ENCODE results near the gene CGB8. TPM values are rescaled to one million over a fixed set of nuclear protein-coding genes. Genes with fewer than 3 reads are reported as not detected.
"Not testable (repeated sequence)": the region's sequence is repeated elsewhere in the genome, so short reads cannot be mapped to it uniquely, and the experiment has no call there.

Gene CGB8
- not detected for polyA plus RNA-seq

GRCh38 chr19:49049011-49049410 lies at the start of gene CGB8:
CGB8 (minus strand) TSS chr19:49049111; CDS start chr19:49048739, 372 bp downstream.
- WGBS, 3 donors, result 54 to 74% (median 73%) methylated on average over 7 to 12 of the region's 12 CpGs
- H3K27ac ChIP-seq (ENCODE audit: low read depth, low read length), result not testable (repeated sequence)

GRCh38 chr19:49097453-49098288 lies 48.8 kb upstream of the CGB8 start:
- H3K27ac ChIP-seq (ENCODE audit: low read depth, low read length), result no peak overlapping the region

GRCh38 chr19:49094505-49095482 lies 45.9 kb upstream of the CGB8 start:
- no peak overlapping the region for H3K27ac ChIP-seq (ENCODE audit: low read depth, low read length)
- WGBS, 3 donors, result 72 to 76% (median 76%) methylated on average over 23 of the region's 23 CpGs

More at GRCh38 chr19:49097453-49098288, 48.8 kb upstream of the CGB8 start:
- 35 to 65% (median 55%) methylated on average over 8 of the region's 8 CpGs for WGBS, 3 donors

DNA sequence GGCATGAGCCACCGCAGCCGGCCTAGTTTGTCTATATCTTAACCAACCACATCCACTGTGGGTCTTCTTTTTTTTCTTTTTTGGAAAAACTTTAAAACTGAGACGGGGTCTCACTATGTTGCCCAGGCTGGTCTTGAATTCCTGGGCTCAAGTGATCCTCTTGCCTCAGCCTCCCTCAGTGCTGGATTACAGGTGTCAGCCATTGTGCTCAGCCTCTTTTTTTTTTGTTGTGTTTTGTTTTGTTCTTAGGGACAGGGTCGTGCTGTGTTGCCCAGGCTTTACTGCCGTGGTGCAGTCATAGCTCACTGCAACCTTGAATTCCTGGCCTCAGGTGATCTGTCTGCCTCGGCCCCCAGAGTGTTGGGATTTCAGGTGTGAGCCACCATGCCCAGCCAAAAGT lies 43.8 kb upstream of the CGB8 start:
- 92 to 97% (median 93%) methylated on average over 6 of the region's 6 CpGs for WGBS, 3 donors
- H3K27ac ChIP-seq (ENCODE audit: low read depth, low read length), result no peak overlapping the region

GRCh38 chr19:49091391-49092038 lies 42.6 kb upstream of the CGB8 start:
- 90 to 94% (median 90%) methylated on average over 17 of the region's 17 CpGs for WGBS, 3 donors
- H3K27ac ChIP-seq (ENCODE audit: low read depth, low read length), result no peak overlapping the region

- no peak overlapping the region for H3K27ac ChIP-seq (ENCODE audit: low read depth, low read length)
- 34 to 55% (median 41%) methylated on average over 11 of the region's 11 CpGs for WGBS, 3 donors
These were observed 37.4 kb upstream of the CGB8 start for GRCh38 chr19:49086296-49086695.

GRCh38 chr19:49085868-49086232 lies 36.9 kb upstream of the CGB8 start:
- WGBS, 3 donors, result 0 to 2% (median 1%) methylated on average over 14 of the region's 14 CpGs
- no peak overlapping the region for H3K27ac ChIP-seq (ENCODE audit: low read depth, low read length)

GRCh38 chr19:49085020-49085867 lies 36.3 kb upstream of the CGB8 start, which contains the start of gene SNRNP70:
SNRNP70 (plus strand) TSS chr19:49085451; CDS start chr19:49086415, 964 bp downstream.
- peak within 1 kb of the TSS; percentile 40 for H3K27ac ChIP-seq (ENCODE audit: low read depth, low read length)
- 0 to 1% (median 0%) methylated on average over 83 to 89 of the region's 89 CpGs for WGBS, 3 donors

DNA sequence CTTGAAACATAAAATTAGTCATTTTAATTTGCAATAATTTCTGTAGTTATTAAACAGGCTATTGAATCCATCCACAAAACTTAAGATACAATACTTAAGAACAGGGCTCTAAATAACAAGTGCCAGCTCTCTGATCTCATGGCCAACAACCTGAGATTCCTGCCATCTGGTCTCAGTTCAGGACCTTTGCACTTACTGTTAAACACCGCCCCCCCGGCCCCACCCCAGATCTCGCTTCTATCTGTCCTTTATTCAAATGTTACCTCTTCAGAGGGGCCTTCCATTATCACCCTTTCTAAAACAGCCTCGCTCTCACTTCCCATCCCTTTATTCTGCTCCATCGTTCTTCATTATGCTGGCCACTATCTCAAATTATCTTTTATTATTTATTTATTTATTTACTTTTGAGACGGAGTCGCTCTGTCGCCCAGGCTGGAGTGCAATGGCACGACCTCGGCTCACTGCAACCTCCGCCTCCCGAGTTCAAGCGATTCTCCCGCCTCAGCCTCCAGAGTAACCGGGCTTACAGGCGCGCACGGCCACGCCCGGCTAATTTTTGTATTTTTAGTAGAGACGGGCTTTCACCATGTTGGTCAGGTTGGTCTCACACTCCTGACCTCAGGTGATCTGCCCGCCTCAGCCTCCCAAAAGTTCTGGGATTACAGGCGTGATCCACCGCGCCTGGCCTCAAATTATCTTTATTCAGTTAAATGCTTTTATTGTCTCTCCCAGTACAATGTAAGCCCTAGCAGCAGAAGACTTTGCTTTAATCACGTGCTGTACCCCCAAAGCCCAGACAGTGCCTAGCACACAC lies 35.5 kb upstream of the CGB8 start:
- 45 to 73% (median 65%) methylated on average over 26 of the region's 26 CpGs for WGBS, 3 donors
- peak overlapping the region; percentile 40 for H3K27ac ChIP-seq (ENCODE audit: low read depth, low read length)

- WGBS, 3 donors, result 85 to 92% (median 86%) methylated on average over 1 of the region's 1 CpG
- H3K27ac ChIP-seq (ENCODE audit: low read depth, low read length), result no peak overlapping the region
These were observed 32.4 kb upstream of the CGB8 start for GRCh38 chr19:49081273-49081672.

GRCh38 chr19:49080392-49080791 lies 31.5 kb upstream of the CGB8 start:
- H3K27ac ChIP-seq (ENCODE audit: low read depth, low read length), result no peak overlapping the region

GRCh38 chr19:49074869-49075268 lies 26.0 kb upstream of the CGB8 start:
- 14 to 18% (median 16%) methylated on average over 7 to 8 of the region's 9 CpGs for WGBS, 3 donors
- not testable (repeated sequence) for H3K27ac ChIP-seq (ENCODE audit: low read depth, low read length)

More at GRCh38 chr19:49080392-49080791, 31.5 kb upstream of the CGB8 start:
- 76 to 94% (median 85%) methylated on average over 4 of the region's 4 CpGs for WGBS, 3 donors

DNA sequence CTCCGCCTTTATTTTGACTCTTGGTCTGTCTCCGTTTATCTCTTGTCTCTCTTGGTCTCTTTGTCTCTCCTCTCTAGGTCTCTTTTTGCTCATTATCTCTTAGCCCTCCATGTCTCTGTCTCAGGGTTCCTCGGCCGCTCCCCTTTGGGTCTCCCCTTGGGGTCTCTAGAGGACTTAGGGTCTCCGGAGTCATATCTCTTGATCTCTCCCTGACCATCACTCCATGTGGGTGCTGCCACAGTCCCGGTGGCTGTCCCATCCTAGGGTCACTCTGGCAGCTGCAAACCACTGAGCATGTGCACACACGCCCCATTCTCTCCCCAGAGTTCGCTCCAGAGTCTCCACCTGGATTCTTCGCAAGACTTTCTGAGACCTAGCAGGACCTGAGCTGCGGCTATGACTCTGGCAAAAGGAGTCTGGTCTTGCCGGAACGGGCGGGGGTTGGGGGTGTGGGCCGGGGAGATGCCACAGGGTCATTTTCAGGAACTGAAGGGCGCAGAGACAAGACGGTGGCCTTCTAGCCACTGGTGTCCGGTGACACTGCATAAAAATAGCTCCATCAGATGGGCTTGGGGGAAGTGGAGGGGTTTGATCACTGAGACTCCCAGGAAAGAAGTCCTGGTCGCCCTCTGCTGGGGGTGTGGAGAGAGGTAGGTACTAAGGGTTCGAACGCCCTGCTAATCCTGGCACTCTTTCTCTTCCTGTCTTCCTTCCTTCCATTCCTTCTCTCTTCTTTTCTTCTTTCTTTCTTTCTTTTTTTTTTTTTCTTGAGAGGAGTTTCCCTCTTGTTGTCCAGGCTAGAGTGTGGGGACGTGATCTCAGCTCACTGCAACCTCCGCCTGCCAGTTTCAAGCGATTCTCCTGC lies 24.8 kb upstream of the CGB8 start:
- 60 to 65% (median 61%) methylated on average over 23 of the region's 23 CpGs for WGBS, 3 donors

DNA sequence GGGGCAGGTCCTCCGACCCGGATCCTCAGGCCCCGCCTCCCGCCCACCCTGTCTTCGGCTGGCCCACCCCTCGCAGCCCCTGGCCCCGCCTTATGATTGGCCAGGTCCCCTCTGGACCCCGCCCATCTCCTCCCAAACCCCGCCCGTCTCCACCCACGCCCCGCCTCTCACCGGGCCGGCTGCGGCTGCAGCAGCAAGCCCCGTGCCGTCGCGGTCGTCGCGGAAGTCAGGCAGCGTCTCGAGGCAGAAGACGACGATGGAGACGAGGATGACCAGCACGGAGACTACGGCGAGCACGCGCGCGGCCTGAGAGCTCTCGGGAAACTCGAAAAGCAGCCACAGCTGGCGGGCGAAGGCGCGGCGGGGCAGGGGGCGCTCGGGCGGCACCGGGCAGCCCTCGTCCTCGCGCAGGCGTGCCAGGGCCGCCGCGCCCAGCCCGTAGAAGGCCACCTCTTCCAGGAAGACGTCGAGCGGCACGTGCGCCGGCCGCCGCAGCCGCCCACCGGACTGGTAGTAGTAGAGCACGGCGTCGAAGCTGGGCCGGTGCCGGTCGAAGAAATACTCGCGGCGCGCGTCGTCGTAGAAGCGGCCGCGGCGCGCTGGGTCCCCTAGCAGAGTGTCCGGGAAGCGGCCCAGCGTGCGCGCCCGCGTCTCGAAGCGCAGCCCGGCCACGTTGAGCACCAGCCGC lies 23.1 kb upstream of the CGB8 start:
- H3K27ac ChIP-seq (ENCODE audit: low read depth, low read length), result no peak overlapping the region
- WGBS, 3 donors, result 3 to 8% (median 5%) methylated on average over 67 to 93 of the region's 93 CpGs

More for the DNA sequence above, 24.8 kb upstream of the CGB8 start:
- no peak overlapping the region for H3K27ac ChIP-seq (ENCODE audit: low read depth, low read length)

GRCh38 chr19:49070416-49070815 lies 21.5 kb upstream of the CGB8 start:
- WGBS, 3 donors, result 92 to 99% (median 95%) methylated on average over 21 of the region's 21 CpGs
- no peak overlapping the region for H3K27ac ChIP-seq (ENCODE audit: low read depth, low read length)

All from adipose tissue (tissue), 3 donors.